Activated CD4-positive, alpha-beta T cell treated with anti-CD3 and anti-CD28 coated beads, Interleukin-2, amount 50 U/mL, for 1 hour (primary cell): ENCODE results near the gene ITGB1BP1.

ENCODE experiments used
- DNase-seq: peaks from one replicate; pipeline ENCODE4 v3.0.0-alpha.2; 2020

The ITGB1BP1 gene, protein sequence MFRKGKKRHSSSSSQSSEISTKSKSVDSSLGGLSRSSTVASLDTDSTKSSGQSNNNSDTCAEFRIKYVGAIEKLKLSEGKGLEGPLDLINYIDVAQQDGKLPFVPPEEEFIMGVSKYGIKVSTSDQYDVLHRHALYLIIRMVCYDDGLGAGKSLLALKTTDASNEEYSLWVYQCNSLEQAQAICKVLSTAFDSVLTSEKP

DNA sequence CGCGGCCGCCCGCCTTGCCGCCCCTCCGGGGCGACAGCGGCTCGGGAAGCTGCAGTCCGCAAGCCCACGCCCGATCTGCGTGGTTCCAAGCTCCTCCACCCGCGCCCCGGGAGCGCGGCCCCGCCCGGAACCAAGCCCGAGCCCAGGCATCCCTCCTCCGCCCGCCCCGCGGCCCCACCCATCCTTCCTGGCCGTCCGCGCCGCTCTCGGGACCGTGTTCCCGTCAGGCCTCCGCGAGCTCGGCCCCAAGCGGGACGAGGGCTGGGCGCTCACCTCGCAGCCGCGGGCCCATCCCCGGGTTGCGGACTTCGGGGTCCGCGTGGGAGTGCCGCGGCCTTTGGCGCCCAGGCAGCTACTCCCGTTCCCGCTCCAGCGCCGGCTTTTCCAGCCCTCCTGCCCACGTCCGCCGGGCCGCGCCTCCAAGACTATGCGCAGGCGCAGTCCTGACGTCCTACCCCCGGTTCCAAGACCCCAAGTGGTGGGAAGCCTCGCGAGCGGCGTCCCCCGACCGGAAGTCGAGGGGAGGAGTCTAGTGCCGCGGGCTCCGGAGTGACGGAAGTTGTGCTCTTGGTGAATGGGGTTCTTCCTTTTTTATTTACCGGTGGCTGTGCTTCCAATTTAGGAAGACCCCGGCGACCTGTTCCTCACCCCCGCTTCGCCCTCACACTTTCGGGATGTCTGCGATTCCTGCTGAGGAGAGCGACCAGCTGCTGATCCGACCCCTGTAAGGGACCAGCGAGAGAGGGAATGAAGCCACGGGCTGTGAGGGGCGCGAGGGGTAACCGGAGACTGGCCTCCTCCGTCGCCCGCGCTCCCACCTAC, at the start of gene ITGB1BP1, which contains the start of gene CPSF3:
TSS of gene ITGB1BP1 (minus strand) at position 429 of the 822 bp plus-strand sequence. CDS start 4,831 bp downstream, outside the sequence.
TSS of gene CPSF3 (plus strand) at position 555 of the 822 bp plus-strand sequence. CDS start at position 675, 120 bp downstream.
- DNase-seq: peak; percentile 92

DNA sequence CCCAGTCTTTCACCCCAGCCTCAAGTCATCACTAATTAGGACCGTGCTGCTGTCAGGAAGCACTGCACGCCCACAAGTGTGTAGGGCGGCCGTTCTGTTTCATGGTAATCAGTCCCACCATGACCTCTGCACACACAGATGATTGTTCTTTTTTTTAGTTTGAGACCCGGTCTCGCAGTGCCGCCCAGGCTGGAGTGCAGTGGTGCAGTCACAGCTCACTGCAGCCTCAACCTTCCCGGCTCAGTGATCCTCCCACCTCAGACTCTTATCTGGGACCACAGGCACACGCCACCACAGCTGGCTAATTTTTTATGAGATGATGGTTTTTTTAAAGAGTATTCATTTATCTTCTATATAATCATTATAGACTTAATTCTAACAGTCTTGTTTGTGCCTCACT, 49.2 kb upstream of the ITGB1BP1 start:
- no peak for DNase-seq

DNA sequence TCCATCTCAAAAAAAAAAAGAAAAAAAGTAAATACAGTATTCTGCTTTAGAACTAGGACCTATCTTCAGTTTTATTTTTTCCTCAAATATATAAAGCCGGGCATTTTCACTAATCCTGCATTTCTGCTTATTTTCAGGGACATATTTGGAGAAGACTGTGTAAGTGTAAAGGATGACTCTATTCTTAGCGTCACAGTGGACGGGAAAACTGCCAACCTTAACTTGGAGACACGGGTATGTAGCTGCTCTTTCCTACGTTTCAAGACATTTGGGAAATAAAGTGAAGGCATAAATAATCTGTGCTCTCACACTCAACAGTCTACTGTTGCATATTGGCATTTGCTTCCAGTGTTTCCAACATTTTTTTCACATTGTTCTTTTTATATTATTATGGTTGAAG, 47.9 kb upstream of the ITGB1BP1 start:
- DNase-seq: no peak

DNA sequence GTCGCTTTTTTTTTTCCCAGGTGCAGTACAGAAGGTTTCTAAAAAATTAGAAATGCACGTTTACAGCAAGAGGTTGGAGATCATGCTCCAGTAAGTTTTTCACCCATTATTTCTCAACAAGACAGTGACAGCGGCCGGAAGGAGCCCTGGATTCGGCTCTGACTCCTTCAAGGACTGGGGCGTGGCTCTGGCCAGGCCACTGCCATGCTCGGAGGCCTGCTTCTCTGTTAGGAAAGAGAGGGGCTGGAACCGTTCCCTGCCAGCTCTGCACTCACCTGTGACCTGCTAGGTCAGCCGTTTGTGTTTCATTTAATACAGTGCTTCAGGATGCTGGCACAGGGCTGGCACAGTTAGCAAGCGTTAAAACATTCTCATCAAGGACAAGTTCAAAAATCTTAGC, 44.4 kb upstream of the ITGB1BP1 start:
- no peak for DNase-seq

DNA sequence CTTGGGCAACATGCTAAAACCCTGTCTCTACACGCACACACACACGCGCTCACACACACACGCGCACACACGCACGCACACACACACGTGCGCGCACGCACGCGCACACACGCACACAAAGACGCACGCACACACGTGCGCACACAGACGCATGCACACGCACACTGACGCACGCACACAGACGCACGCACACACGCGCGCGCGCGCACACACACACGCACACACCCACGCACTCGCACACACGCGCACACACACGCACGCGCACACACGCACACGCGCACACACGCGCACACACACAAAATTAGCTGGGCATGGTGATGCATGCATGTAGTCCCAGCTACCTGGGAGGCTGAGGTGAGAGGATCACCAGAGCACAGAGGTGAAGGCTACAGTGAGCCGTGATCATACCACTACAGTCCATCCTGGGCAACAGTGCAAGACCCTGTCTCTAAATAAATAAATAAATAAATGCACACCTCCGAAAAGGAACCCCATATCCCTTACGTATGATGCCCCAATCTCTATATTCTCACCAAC, 42.9 kb upstream of the ITGB1BP1 start:
- no peak for DNase-seq

DNA sequence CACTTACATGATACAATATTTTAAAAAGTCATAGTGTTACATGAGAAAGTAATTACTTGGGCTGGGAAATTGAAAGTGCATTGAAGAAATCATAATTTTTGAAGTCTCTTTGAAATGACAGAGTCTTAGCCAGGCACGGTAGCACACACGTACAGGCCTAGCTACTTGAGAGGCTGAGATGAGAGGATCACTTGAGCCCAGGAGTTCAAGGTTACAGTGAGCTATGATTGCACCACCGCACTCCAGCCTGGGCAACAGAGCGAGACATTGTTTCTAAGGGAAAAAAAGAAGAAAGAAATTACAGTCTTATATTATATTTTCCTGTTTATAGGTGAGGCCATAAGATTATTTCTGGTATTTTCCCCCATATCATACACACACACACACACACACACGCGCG, 41.8 kb upstream of the ITGB1BP1 start:
- DNase-seq: no peak

DNA sequence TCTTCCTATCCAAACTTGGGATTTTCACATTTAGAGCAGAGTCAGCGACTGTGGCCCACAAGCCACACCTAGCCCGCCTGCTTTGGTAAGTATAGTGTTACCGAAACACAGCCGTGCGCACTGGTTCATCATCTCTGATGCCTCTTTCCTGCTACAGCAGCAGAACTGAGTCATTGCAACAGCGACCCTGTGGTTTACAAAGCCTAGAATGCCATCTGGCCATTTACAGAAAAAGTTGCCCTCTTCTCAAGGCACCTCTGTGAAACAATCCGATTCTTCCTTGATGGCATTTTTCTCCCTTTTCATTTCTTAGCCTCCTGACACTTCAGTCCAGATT, 40.3 kb upstream of the ITGB1BP1 start:
- DNase-seq: no peak

DNA sequence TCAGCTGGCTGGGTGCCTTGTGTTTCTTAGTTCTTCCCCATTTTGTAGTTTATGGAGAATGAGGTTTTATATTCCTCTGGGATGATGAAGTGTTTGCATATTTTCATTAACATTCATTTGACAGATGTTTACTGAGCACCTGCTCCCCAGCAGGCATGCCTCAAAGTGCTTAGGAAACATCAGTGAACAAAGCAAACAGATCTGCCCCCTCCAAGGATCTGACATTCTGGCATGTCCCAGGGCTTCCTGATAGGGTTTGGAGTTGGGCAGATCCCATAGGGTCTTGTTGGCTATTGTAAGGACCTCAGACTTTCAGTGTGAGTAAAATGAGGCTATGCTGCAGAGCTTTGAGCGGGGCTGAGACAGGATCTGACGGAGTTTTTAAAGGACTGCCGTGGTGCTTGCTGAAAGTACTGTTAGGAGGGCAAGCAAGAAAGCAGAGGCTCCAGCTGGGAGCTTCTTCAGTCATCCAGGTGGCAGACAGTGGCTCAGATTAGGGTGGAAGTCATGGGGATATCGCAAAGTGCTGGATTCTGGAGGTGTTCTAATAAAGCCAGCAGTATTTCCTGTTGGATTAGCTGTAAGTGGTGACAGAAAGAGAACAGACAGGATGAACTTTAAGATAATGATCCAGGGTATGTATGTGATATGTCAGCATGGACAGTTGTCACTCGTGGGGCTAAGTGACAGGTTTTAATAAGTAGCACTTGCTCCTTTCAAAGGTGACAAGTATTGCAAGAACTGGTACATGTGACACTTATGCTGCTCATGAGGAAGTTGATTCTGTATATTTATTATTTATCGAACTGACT, 39.8 kb upstream of the ITGB1BP1 start:
- no peak for DNase-seq

DNA sequence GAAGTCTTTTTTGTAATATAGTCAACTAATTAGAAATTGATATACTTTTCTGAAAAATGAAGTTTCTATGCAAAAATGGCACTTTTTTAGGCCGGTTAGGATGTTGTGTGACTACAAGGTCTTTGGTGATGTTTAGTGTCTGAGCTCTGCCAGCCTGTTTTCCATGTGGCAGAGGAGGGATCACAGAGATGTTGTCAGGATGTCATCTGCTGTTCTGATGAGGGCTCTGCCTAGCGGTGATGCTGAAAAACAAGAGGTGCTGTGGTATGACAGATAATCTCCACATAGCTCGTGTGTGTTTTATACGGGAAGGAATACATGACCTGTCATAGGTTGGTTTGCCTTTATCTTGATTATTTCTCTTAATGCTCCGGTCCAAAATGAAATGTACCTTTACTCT, 39.0 kb upstream of the ITGB1BP1 start:
- no peak for DNase-seq

DNA sequence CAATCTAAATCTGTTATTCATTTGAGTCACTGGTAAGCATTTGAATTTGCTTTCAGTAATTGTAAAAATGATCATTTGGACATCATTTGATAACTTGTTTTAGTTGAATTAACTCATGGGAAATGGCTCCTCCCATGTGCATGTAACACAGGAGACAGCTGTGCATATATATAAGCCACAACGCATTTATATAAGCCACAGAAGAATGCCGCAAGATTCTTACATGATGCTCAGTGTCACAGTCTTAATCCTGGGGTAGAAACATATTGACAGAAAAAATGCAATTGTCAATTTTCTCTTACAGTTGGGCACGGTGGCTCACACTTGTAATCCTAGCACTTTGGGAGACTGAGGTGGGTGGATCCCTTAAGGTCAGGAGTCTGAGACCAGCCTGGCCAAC, 37.8 kb upstream of the ITGB1BP1 start:
- no peak for DNase-seq

DNA sequence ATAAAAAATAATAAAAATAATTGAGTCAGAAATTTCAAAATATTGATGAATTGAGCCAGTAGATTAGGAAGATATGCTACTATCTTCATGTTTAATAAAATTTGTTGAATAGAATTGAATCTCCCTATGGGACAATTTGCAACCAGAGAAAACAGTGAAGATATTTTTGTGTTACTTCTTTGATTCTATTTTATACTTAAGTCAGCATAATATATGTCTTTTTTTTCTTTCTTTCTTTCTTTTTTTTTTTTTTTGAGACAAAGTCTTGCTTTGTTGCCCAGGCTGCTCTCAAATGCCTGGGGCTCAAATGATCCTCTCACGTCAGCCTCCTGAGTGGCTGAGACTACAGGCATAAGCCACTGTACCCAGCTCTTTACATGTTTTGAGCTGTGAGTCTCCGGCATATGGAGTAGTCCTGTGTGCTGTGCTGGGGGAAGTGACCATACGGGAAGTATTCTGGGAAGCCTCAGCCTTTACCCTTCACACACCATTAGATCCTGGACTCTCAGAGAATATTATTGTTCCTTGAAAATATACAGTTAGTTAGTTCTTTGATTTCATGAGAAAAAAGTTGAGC, 37.2 kb upstream of the ITGB1BP1 start:
- DNase-seq: no peak

DNA sequence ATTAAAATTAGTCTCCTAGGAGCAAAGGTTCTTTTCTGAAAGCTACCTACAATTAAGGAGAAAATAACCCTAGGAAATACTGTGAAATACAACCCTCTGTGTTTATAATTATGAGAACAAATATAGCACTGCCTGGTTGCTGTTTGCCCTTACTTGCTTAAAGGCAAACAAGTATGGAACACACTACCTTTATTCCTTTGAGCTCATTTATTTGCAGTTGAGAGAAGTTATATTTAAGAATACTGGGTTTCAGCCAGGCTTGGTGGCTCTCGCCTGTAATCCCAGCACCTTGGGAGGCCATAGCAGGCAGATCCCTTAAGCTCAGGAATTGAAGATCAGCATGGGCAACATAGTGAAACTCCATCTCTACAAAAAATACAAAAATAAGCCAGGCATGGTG, 27.9 kb upstream of the ITGB1BP1 start:
- DNase-seq: no peak

DNA sequence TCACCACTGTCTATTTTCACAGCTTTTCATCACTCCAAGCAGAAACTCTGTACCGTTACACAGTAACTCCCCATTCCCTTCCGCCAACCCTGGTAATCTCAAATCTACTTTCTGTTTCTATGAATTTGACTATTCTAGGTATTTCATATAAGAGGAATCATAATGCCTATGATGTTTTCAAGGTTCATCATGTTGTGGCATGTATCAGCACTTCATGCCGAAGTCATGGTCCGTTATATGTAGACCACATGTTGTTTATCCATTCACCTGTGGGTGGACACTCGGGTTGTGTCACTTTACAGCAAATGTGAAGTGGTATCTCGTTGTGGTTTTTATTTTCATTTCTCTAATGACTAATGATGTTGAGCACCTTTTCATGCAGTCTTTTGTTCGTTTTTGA, 21.8 kb upstream of the ITGB1BP1 start:
- no peak for DNase-seq

DNA sequence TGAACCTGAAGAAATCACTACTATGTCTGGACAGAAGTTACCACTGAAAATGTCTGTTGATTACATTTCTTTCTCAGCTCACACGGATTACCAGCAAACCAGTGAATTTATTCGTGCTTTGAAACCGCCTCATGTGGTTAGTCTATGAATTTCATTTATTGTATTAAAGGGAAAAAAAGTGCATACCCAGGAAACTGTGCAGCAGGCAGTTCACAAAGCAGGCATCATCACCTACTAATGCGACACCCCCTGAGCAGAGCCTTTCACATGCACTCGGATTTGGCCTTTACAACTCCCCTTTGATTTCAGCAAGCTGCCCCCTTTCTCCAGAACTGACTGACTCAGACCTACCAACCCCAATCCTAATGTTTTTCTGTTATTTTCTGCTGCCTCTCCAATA, 20.2 kb upstream of the ITGB1BP1 start:
- DNase-seq: no peak

DNA sequence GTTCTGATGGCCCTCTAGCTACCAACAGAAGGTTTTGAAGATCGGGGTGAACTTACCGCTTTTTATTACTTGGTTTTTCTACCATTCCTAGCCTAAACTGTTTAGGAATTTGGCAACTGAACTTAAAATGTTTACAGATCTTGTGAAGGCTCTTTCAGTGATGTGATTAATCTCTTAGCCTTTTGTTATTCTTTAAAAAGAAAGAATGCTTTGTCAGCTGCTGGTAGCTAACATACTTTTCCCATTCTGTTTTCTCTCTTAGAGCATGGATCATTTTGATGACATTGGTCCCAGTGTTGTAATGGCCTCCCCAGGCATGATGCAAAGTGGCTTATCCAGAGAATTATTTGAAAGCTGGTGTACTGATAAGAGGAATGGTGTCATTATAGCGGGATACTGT, 18.2 kb upstream of the ITGB1BP1 start:
- DNase-seq: no peak

DNA sequence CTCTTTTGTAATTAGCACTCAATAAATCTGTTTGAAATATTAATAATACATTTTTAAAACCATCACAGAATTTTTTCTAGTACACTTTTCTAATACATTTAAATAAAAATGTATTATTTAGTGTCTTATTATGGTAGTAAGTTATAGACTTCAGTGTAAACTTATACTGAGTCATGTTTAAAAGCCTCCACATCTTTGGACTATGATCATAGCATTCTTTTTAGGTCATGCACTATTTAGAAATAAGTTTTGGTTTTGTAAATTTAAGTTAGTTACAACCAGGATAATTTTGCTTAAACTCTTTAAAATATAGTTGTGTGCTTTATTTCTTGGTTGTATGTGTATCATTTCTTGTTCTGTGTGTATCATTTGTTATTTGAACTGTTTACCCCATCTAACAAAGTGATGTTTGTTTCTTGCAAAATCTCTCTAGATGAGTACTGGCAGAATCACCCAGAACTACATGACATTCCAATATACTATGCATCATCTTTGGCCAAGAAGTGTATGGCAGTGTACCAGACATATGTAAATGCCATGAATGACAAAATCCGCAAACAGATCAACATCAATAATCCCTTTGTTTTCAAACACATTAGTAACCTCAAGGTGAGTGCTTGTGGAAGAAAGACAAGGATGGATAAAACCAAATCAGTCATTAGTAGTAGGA, 16.9 kb upstream of the ITGB1BP1 start:
- no peak for DNase-seq

DNA sequence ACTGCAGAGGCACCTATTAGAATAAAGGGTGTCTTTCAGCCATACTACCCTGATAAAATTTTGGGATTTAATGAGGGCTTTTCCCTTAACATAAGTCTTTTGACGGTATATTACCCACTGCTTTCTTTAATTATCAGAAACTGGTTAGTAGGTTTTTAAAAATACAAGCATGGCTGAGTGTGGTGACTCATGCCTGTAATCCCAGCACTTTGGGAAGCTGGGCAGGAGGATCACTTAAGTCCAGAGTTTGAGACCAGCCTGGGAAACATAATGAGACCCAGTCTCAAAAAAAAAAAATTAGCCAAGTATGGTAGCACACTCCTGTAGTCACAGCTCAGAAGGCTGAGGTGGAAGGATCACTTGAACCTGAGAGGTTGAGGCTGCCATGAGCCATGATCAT, 16.2 kb upstream of the ITGB1BP1 start:
- DNase-seq: no peak

DNA sequence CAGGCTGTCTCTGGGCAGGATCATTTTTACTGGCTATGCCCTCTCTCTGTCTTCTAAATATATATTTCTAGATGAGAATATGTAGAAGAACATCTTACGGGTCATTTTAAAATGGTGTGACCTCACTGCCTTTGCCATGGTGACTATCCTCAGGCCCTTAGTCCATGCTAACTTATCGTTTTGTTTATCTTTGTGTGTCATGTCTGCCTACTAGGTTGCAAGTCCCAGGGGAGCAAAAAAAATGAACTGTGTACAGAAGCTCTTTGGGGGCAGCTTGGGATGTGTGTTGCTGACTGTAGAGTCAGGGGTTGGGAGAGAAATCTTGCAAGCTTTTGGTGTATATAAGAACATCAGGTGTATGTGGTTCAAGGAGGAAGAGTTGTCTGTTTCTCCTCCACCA, 11.2 kb upstream of the ITGB1BP1 start:
- no peak for DNase-seq

DNA sequence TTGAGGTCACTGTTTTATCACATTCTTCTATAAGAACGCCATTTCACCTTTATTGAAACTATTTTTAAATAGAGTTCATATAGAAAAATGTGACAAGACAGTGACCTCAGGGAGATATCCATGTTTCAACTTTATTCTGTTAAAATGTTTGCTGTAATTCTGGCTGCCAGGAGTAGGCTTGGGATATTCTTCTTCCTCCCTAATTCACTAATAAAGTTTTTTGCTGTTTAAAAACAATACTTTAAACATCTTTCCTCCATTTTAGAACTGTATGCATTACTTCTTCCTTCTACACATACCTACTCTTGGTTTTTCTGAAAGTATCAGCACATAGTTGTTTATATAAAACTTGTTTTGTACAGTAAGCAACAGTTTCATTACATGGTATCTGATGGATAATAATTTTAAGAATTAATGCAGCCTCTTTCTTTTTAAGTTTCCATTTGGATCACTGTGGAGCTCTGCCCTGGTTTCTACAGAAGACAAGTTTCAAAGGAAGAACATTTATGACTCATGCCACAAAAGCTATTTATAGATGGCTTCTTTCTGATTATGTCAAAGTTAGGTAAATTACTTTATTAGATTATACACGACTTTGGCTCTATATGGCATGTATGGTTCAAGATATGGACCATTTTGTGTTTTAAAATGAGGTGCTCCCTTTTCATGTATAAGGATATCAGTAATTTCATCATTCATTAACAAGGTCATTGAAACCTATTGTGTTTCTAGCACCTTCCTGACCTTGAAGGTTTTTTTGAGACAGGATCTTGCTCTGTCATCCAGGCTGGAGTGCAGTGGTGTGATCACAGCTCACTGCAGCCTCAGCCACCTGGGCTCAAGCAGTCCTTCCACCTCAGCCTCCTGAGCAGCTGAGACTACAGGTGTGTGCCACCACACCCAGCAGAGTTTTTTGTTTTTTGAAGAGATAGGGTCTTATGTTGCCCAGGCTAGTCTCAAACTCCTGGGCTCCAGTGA, 7.3 kb upstream of the ITGB1BP1 start:
- DNase-seq: no peak

DNA sequence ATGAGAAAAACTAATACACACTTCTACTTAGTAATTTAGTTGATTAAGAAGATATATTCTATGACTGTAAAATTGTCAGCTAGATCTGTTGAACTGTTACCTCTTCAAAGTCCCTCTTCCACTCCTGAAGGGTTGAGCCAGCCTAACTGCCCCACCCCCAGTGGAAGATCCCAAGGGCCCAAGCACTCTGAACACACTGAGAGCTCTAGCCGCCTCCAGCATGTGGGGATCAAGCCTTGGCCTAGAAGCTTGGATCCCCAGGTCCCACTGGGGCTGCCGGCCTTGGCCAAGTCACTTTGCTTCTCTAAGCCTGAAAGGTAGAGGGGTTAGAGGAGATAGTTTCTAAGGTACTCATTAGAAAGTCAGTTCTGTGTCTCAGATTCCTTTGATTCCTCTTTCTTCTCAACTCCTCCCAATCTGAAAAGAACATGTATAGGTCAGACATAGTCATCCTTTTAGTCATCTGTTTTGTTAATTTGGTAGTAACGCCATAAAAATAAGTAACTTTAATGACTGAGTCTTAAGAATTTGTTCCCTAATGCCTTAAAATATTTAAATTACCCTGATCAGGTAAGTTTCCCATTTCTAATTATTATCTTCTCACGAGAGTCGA, 5.7 kb upstream of the ITGB1BP1 start:
- DNase-seq: no peak
